HG03558 (cell line): ENCODE results near the gene ATP2A3.

Experiments
- ATAC-seq: cut with Tn5 transposase; IDR thresholded peaks from one replicate; pipeline ENCODE4 v1.9.1; 2021; ENCODE audit warnings: moderate number of reproducible peaks; ENCODE audit not compliant: unreplicated experiment; ENCODE audit errors: extremely low read depth

The ATP2A3 gene

DNA sequence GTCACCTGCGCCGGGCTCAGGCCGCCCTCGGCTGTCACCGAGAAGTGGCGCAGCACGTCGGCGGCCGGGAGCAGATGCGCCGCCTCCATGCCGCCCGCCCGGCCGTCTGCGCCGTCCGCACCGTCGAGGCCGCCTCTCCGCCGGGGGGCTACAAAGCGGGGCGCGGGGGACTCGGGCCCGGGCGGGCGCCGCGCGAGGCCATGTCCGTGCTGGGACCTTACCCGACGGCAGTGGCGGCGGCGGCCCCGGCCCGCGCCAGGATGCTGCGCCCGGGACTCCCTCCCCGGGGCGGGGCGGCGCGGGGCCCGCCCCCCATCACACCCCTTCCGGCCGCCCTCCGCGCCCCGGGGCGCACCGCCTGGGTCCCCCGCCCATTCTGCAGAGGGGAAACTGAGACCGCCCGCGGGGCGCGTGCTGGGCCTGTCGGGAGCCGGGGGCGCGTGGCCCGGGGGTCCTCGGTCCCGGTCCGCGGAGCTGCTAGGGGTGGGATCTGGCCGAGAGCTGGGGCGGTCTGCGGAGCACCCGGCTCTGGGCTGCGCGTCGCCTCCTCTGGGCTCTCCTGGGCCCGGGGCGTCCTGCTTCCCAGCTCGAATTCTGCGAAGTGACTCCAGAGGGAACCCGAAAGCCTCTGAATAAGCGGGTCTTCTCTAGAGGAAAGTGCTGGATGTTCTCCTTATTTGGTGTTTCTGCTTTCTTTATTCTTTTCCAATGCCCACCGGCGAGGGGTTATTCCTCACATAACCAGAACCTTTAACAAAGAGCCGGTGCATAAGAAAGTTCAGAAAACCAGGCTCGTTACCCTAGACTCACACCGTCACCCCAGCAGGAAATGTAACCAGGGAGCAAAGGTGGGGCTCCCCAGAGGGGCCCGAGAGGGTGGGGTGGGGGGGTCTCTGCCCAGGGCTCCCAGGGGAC is at the start of gene ATP2A3:
Gene ATP2A3 (minus strand): TSS at position 235 of the 915 bp plus-strand sequence. CDS start 146 bp downstream, at position 89.
- no peak for ATAC-seq

- no peak for ATAC-seq
These were observed 46.5 kb upstream of the ATP2A3 start for GRCh38 chr17:4010754-4011153.

DNA sequence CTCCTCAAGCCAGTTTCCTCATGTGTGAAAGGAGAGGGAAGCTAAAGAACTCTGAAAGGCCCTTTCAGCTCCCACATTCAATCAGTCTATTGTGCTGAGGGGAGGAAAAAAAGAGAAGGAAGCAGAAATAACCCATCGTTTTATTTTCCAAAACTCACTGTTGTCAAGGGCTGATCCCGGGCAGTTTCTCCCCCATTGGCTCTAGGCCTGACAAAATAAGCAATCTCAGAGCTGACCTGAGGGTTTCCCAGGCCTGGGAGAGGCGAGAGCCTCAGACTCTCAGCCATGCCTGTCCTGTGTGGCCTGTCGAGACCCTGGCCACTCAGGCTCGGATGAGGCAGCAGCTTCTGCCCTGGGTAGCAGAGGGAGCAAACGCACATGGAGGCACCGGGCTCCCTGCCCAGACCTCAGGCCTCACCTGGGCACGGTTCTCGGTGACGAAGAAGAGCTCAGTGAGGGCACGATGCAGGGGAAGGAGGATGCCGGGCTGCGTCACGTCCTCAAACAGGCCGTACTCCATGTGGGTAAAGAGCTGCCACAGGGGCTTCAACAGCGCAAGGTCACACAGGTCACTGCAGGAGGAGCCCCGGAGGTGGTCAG is 45.0 kb upstream of the ATP2A3 start:
- no peak for ATAC-seq

GRCh38 chr17:4008441-4009185 is 44.4 kb upstream of the ATP2A3 start:
- ATAC-seq: no peak

DNA sequence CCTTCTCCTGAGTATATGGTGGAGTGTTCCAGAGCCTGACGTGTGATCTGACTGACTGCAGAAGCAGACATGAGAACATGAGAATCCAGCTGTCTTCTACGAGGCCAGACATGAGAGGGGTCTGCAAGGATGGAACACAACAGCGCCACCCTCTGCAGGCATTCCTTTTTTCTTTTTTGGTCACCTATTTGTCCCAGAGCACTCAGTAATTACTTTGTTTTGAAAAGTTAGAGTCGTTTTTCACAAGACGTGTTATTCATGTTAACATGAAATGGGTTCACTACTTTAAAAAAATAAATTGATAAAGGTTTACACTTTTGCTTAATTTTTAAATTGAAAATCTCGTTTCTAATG is 43.8 kb upstream of the ATP2A3 start:
- ATAC-seq: no peak

- no peak for ATAC-seq
These were observed 43.3 kb upstream of the ATP2A3 start for GRCh38 chr17:4007346-4008081.

DNA sequence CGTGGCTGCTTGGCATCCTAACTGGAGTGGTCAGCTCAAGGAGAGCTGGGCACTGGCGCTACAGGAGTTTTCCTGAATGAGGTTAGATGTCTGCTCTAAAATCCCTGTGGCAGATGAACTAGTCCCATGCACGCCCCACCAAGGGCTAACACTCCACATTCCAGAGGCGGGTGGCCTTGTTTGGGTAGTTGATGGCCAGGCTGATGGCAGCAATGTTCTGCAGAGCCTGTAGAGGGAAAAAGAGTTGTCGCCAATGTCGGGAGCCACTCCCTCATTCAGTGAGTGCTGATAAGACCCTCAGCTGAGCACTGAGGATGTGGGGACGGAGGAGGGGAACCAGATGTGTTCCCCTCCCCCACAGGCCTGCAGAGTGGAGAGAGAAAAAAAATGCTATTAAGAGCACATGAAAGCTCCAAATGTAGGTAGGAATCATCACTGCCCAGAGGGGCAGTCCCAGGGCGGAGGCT is 42.5 kb upstream of the ATP2A3 start:
- no peak for ATAC-seq

- no peak for ATAC-seq
These were observed 41.9 kb upstream of the ATP2A3 start for GRCh38 chr17:4006165-4006589.

DNA sequence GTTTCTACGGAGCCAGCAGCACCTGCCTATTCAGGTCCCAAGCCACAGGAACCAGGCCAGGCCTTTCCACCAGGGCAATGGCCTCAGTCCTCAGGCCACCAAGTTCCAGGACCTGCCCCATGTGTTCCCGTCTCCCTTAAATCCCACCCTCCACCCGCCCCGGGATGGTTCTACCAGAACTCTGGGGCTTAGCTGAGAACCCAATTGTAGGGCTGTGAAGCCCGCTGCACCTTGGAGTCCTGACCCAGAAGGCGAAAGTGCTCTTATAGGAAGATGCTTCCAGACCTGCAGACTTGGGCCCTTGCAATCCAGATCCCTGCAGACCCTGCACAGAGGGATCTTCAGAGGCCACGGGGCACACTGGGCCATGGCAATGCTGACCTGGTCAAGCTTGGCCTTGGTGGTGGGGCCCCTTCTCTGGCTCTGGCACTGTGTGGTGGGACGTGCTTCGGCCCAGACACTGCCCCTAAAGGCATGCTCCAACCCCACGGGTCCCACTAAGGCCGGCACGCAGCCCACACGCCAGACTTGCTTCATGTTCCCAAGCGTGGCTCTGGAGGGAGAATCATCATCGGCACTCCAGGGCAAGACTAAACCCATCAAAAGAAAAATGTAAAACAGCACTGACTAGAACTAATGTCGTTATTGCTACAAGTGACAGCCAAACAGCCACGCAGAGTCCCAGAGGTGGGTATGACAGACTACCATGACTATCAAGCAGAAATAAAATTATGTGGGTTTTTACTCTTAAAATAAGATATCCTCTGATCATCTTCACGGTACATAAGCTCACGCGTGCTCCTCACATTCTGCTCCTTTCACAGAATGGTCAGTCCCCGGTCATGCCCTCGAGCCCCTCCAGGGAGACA is 41.3 kb upstream of the ATP2A3 start:
- no peak for ATAC-seq

GRCh38 chr17:4004517-4005295 is 40.5 kb upstream of the ATP2A3 start:
- ATAC-seq: no peak

DNA sequence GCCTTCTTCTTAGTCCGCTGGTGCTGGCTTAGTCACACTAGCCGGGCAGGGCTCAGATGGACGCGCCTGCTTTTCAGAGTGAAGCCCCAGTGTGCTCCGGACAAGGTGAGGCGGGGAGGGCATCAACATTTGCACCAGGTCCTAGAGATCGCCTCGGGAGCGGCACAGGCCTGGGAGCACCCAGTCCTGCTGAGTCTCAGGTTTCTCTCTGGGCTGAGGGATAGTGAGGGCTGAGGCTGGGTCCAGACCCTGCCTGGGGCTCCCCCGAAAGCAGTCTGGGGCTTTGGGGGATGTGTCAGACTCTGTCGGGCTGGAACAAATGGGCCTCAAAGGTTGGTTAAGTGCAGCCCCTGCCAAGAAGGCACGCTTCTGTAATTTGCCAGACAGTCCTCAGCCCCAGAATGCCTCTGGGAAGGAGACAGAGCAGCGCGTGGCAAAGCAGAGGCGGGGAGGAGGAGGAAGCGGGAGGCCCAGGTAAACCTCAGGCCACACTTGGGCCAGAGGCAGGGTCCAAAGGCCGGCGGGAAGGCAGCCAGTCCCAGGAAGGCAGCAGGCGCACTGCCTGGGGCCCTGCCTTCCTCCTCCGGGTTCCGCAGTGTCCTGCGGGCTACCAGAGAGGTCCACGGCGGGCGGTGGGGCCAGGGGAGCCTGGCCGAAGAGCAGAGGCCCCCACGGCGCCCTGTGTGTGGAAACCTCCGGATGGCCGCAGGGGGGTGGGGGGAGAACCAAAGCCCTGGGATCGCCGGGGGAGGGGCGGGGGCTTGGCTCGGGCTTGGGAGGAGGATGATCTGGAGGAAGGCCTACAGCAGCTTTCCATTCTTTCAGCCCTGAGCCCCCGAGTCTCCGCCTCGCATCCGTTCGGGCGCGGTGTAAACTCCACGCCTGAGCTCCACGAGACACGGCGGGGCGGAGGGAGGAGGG is 39.5 kb upstream of the ATP2A3 start:
- ATAC-seq: no peak

- ATAC-seq: no peak
These were observed 38.9 kb upstream of the ATP2A3 start for GRCh38 chr17:4003131-4003500.

- no peak for ATAC-seq
These were observed 36.9 kb upstream of the ATP2A3 start for GRCh38 chr17:4001048-4001590.

DNA sequence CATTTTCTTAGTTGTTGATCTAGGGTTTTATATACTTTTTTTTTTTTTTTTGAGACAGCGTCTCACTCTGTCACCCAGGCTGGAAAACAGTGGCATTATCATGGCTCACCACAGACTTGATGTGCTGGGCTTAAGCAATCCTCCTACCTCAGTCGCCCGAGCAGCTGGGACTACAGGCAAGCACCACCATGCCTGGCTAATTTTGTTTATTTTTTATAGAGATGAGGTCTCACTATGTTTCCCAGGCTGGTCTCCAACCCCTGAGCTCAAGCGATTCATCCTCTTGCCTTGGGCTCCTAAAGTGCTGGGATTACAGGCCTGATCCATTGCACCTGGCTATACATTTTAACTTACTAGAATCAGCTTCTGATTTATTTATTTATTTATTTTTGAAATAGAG is 34.2 kb upstream of the ATP2A3 start:
- ATAC-seq: no peak

DNA sequence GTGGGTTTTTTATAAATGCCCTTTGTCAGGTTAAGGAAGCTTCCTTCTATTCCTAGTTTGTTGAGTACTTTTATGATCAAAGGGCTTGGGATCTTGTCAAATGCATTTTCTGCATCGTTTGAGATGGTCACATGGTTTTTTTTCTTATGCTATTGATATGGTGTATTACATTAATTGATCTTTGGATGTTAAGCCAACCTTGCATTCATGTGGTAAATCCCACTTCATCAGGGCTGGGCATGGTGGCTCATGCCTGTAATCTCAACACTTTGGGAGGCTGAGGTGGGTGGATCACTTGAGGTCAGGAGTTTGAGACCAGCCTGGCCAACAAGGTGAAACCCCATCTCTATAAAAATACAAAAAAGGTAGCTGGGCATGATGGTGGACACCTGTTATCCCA is 30.8 kb upstream of the ATP2A3 start:
- ATAC-seq: no peak

GRCh38 chr17:3994221-3994576 is 30.0 kb upstream of the ATP2A3 start:
- ATAC-seq: no peak

DNA sequence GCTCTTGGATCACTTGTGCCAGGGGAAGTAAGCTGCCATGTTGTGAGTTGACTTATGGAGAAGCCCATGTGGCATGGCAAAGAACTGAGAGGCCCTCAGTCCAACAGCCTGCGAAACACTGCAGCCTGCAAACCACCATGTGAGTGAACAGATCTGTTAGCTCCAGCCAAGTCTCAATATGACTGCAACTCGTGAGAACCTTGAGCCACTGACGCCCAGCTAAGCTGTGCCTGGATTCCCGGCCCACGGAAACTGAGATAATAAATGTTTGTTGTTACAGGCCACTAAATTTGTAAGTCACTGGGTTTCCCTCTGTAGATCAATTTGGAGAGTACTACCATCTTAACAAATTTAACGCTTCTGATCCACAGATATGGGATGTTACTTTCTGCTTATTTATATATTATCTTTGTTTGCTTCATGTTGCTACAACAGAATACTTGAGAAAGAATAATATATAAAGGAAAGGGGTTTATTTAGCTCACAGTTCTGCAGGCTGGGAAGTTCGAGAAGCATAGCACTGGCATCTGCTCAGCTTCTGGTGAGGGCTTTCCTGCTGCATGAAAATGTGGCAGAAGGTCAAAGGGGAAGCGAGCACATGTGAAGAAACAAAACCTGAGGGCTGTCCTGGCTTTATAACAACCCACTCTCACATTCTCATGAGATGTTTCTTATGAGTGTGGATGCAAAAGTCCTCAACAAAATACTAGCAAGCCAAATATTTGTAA is 29.4 kb upstream of the ATP2A3 start:
- no peak for ATAC-seq
